A673 (cell line): ENCODE results near the gene C1orf21. TPM values are rescaled to one million over a fixed set of nuclear protein-coding genes. Genes with fewer than 3 reads are reported as not detected.
A peak's percentile ranks its signal among the peaks of the same experiment; 100 is the strongest.

Experiments
- BruUV-seq: library from RNA; stranded (reverse); fragments of 400-500 nt; replicated peaks from 2 replicates; lab custom pipeline; 2021; lab: Mats Ljungman, UMichigan
- CTCF ChIA-PET: fragments of 300-600 bp; sonication (Branson Sonifier 250); formaldehyde crosslinking; loops from one replicate; lab custom pipeline; 2022; ENCODE audit warnings: antibody characterized with exemption; lab: Charles Lee
- POLR2A ChIA-PET: fragments of 300-600 bp; sonication (Branson Sonifier 250); formaldehyde crosslinking; loops from one replicate; lab custom pipeline; 2022; ENCODE audit warnings: antibody characterized with exemption; ENCODE audit not compliant: low non-redundant PET; lab: Charles Lee
- DNase-seq: peaks from one replicate; pipeline ENCODE4 v3.0.0-alpha.2; 2015; ENCODE audit warnings: low spot score
- H3K27ac ChIP-seq: fragments of 200-600 bp; sonication (generic); 2 replicates; pipeline ENCODE4 v1.5.1; 2016; ENCODE audit warnings: mixed run types, low read depth, mild to moderate bottlenecking, mixed read lengths, antibody characterized with exemption, low read length; ENCODE audit not compliant: poor library complexity, severe bottlenecking
- H3K27me3 ChIP-seq: fragments of 200-600 bp; sonication (generic); replicated peaks from 2 replicates; pipeline ENCODE4 v1.6.1; 2017; ENCODE audit warnings: mixed run types, low read depth, mild to moderate bottlenecking, mixed read lengths, antibody characterized with exemption, low read length; ENCODE audit not compliant: insufficient read depth, poor library complexity
- H3K36me3 ChIP-seq: fragments of 200-600 bp; sonication (generic); 2 replicates; pipeline ENCODE4 v1.6.1; 2016; ENCODE audit warnings: mixed run types, mild to moderate bottlenecking, mixed read lengths, antibody characterized with exemption, low read length; ENCODE audit not compliant: insufficient read depth, poor library complexity, severe bottlenecking
- H3K4me1 ChIP-seq: fragments of 200-600 bp; sonication (generic); 2 replicates; pipeline ENCODE4 v1.6.1; 2017; ENCODE audit warnings: mixed run types, mild to moderate bottlenecking, mixed read lengths, antibody characterized with exemption, low read length; ENCODE audit not compliant: insufficient read depth, poor library complexity, severe bottlenecking
- H3K4me3 ChIP-seq: fragments of 200-600 bp; sonication (generic); 2 replicates; pipeline ENCODE4 v1.5.1; 2016; ENCODE audit warnings: low read depth, mixed run types, mild to moderate bottlenecking, mixed read lengths, low read length; ENCODE audit not compliant: poor library complexity, severe bottlenecking
- H3K9me3 ChIP-seq: fragments of 200-600 bp; sonication (generic); 2 replicates; pipeline ENCODE4 v1.6.1; 2016; ENCODE audit warnings: mixed run types, low read depth, mild to moderate bottlenecking, mixed read lengths, antibody characterized with exemption, low read length; ENCODE audit not compliant: poor library complexity, severe bottlenecking
- CTCF ChIP-seq: fragments of 300-800, 200-600 bp; sonication (generic); conservative IDR thresholded peaks from 2 replicates; pipeline ENCODE4 v1.5.1; 2017; ENCODE audit warnings: low read depth, mild to moderate bottlenecking, antibody characterized with exemption, low read length, moderate library complexity, mixed read lengths
- EZH2 ChIP-seq: fragments of 200-600 bp; sonication (generic); IDR thresholded peaks from 2 replicates; pipeline ENCODE4 v1.6.1; 2017; ENCODE audit warnings: borderline replicate concordance, low read depth, mild to moderate bottlenecking, mixed read lengths, antibody characterized with exemption, low read length; ENCODE audit not compliant: poor library complexity, severe bottlenecking
- intact Hi-C: fragments of 100-400 bp; cut with micrococcal nuclease; formaldehyde crosslinking; loops from one replicate; pipeline ENCODE4 v1.10.0; 2022; ENCODE audit not compliant: unreplicated experiment
- total RNA-seq: library from RNA; stranded (reverse); gene quantifications from 2 replicates; pipeline ENCODE4 v1.2.3, GENCODE V29; 2021

C1orf21 gene
- total RNA-seq, 1 experiment from 2014 or later, result 31.3 TPM

- no peaks in the 10 kb centered on the region for H3K27me3 ChIP-seq
- no peaks in the 10 kb centered on the region for H3K9me3 ChIP-seq
- no TSS peak for BruUV-seq
- TF ChIP-seq CTCF (no peak), EZH2 (no peak)
- no peak for DNase-seq
- H3K27ac ChIP-seq, result no peak overlapping the region
- H3K36me3 ChIP-seq, result no peaks in the 10 kb centered on the region
- peak overlapping the region; percentile 95 for H3K4me3 ChIP-seq
- intact Hi-C loops, result loop anchor here (10.0 kb wide), 2 partner anchors 234 to 276 kb away; no protein-coding TSS in a partner anchor
- ChIA-PET CTCF (no interaction called here), POLR2A (interaction anchor here (0.6 kb wide), 1 partner anchor 170 kb away, joined by 13 read pairs; no protein-coding TSS in a partner anchor)
- H3K4me1 ChIP-seq, result peaks cover 25% of the 10 kb centered on the region
Measured at GRCh38 chr1:184388971-184389370, 2.1 kb downstream of the C1orf21 start.

- no peak for DNase-seq
- no peaks in the 10 kb centered on the region for H3K27me3 ChIP-seq
- intact Hi-C loops, result loop anchor here (10.0 kb wide), 2 partner anchors 235 to 275 kb away; no protein-coding TSS in a partner anchor
- POLR2A ChIA-PET, result interaction anchor here (0.6 kb wide), 1 partner anchor 170 kb away, joined by 13 read pairs; no protein-coding TSS in a partner anchor
- H3K9me3 ChIP-seq, result no peaks in the 10 kb centered on the region
- no peaks in the 10 kb centered on the region for H3K36me3 ChIP-seq
- H3K4me3 ChIP-seq, result no peak overlapping the region
- TF ChIP-seq CTCF (no peak), EZH2 (no peak)
- H3K27ac ChIP-seq, result no peak overlapping the region
- CTCF ChIA-PET, result no interaction called here
- peaks cover 25% of the 10 kb centered on the region for H3K4me1 ChIP-seq
- BruUV-seq, result no TSS peak
Measured at GRCh38 chr1:184389446-184389845, 2.6 kb downstream of the C1orf21 start.

GRCh38 chr1:184390889-184391288 is 4.1 kb downstream of the C1orf21 start:
- no peak overlapping the region for H3K4me3 ChIP-seq
- H3K36me3 ChIP-seq, result no peaks in the 10 kb centered on the region
- POLR2A ChIA-PET, result no interaction called here
- no TSS peak for BruUV-seq
- no peaks in the 10 kb centered on the region for H3K9me3 ChIP-seq
- TF ChIP-seq EZH2, result no peak
- TF ChIP-seq CTCF, result no peak
- no peaks in the 10 kb centered on the region for H3K27me3 ChIP-seq
- no peak overlapping the region for H3K27ac ChIP-seq
- CTCF ChIA-PET, result no interaction called here
- peaks cover 25% of the 10 kb centered on the region for H3K4me1 ChIP-seq
- no peak for DNase-seq
- intact Hi-C loops, result no loop called here
